K562 (cell line): ENCODE data around the gene PLA2G3. TPM values are rescaled to one million over a fixed set of nuclear protein-coding genes. Genes with fewer than 3 reads are reported as not detected.
A peak's percentile ranks its signal among the peaks of the same experiment; 100 is the strongest.

ENCODE experiments used
- CTCF ChIP-seq, 3 experiments: IDR thresholded peaks in 2 of 3; conservative IDR thresholded peaks in 1 of 3; 2 replicates each; pipeline ENCODE4 v1.5.1; 2011 to 2012; ENCODE audit warnings: low read length in 3 of 3, mild to moderate bottlenecking in 3 of 3, control low read depth in 2 of 3, improper control_type of control experiment in 1 of 3, inconsistent platforms in 1 of 3, low read depth in 1 of 3, mixed read lengths in 1 of 3, moderate library complexity in 1 of 3; ENCODE audit not compliant: insufficient read depth in 2 of 3
- E4F1 ChIP-seq: fragments of 250-450 bp; sonication (Bioruptor Pico); IDR thresholded peaks from 2 replicates; pipeline ENCODE4 v1.5.0; 2021; ENCODE audit warnings: mild to moderate bottlenecking, borderline replicate concordance
- ZSCAN29 ChIP-seq: fragments of 450-650 bp; IDR thresholded peaks from 2 replicates; pipeline ENCODE4 v1.6.1; 2017
- polyA plus RNA-seq, 8 experiments: library from polyadenylated mRNA; depleted of rRNA in 4 of 8; stranded (reverse) in 5 of 8; unstranded in 3 of 8; fragments of >200 nt; fragmentation: Nextera tagmentation in 2 of 8; fragmentation: Illumina TruSeq in 1 of 8; extraction: Ambion mirVana in 2 of 8; extraction: Trizol in 1 of 8; gene quantifications; 2 replicates each; pipeline versions ENCODE4 v1.2.1 to v1.2.3, GENCODE V29; 2011 to 2014; ENCODE audit warnings: inconsistent platforms in 1 of 8, missing spikeins in 1 of 8
- total RNA-seq, 7 experiments: library from RNA; depleted of rRNA in 6 of 7; stranded (reverse); fragments of >200 nt in 6 of 7; fragmentation: Illumina TruSeq in 2 of 7; extraction: Trizol in 2 of 7; gene quantifications; 2 replicates each; pipeline versions ENCODE4 v1.2.1 to v1.2.3, GENCODE V29; 2011 to 2021; ENCODE audit warnings: low replicate concordance in 1 of 7
- TF ChIP-seq, protein P1 (sequence below): fragments of 450-650 bp; IDR thresholded peaks from 2 replicates; pipeline ENCODE4 v1.6.1; 2016; ENCODE audit warnings: low read depth, mild to moderate bottlenecking, moderate library complexity
- TF ChIP-seq, protein P2 (sequence below): sonication (generic); formaldehyde crosslinking; IDR thresholded peaks from 2 replicates; pipeline ENCODE4 v1.8.1; 2023; ENCODE audit warnings: missing genetic modification reagents, mild to moderate bottlenecking, borderline replicate concordance

PLA2G3 gene
- total and polyA plus RNA-seq, 9 of the 15 experiments (the other 6 are each of a cell fraction or from before 2014, with no cell fraction given), result 0.18 to 1.4 (median 0.64) TPM

- TF ChIP-seq CTCF (IDR thresholded peaks at IDR 0.05 in 2 of 3, conservative IDR thresholded peaks at IDR 0.05 in 1 of 3; ENCODE audit: insufficient read depth in 2 of 3, low read depth in 1 of 3, low read length in 3 of 3), result 0 out of 6 replicates have a peak, but pooled peaks of 1 of the 3 experiments have one; percentile 16
- TF ChIP-seq, protein P1, sequence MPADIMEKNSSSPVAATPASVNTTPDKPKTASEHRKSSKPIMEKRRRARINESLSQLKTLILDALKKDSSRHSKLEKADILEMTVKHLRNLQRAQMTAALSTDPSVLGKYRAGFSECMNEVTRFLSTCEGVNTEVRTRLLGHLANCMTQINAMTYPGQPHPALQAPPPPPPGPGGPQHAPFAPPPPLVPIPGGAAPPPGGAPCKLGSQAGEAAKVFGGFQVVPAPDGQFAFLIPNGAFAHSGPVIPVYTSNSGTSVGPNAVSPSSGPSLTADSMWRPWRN, result no peak
- no peak for TF ChIP-seq ZSCAN29
- TF ChIP-seq, protein P2, sequence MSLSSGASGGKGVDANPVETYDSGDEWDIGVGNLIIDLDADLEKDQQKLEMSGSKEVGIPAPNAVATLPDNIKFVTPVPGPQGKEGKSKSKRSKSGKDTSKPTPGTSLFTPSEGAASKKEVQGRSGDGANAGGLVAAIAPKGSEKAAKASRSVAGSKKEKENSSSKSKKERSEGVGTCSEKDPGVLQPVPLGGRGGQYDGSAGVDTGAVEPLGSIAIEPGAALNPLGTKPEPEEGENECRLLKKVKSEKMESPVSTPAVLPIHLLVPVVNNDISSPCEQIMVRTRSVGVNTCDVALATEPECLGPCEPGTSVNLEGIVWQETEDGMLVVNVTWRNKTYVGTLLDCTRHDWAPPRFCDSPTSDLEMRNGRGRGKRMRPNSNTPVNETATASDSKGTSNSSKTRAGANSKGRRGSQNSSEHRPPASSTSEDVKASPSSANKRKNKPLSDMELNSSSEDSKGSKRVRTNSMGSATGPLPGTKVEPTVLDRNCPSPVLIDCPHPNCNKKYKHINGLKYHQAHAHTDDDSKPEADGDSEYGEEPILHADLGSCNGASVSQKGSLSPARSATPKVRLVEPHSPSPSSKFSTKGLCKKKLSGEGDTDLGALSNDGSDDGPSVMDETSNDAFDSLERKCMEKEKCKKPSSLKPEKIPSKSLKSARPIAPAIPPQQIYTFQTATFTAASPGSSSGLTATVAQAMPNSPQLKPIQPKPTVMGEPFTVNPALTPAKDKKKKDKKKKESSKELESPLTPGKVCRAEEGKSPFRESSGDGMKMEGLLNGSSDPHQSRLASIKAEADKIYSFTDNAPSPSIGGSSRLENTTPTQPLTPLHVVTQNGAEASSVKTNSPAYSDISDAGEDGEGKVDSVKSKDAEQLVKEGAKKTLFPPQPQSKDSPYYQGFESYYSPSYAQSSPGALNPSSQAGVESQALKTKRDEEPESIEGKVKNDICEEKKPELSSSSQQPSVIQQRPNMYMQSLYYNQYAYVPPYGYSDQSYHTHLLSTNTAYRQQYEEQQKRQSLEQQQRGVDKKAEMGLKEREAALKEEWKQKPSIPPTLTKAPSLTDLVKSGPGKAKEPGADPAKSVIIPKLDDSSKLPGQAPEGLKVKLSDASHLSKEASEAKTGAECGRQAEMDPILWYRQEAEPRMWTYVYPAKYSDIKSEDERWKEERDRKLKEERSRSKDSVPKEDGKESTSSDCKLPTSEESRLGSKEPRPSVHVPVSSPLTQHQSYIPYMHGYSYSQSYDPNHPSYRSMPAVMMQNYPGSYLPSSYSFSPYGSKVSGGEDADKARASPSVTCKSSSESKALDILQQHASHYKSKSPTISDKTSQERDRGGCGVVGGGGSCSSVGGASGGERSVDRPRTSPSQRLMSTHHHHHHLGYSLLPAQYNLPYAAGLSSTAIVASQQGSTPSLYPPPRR (CRISPR knock-in tag), result no peak
- TF ChIP-seq E4F1, result no peak
These were observed at the start of gene PLA2G3 (continued) for GRCh38 chr22:31139866-31140716.
